Neutrophil (primary cell): Measurements from ENCODE around the gene CEP131.

ENCODE experiments used
- H3K27ac ChIP-seq: fragments of 200-600 bp; sonication (generic); 2 replicates; pipeline ENCODE4 v1.5.1; 2016; ENCODE audit warnings: mild to moderate bottlenecking, moderate library complexity
- H3K27me3 ChIP-seq: fragments of 200-600 bp; sonication (generic); 2 replicates; pipeline ENCODE4 v1.6.0; 2016; ENCODE audit warnings: mild to moderate bottlenecking
- H3K36me3 ChIP-seq: fragments of 200-600 bp; sonication (generic); 2 replicates; pipeline ENCODE4 v1.5.1; 2017
- H3K4me1 ChIP-seq, 2 experiments: fragments of 200-600 bp in 1 of 2; sonication (generic) in 1 of 2; 1 replicate in 1 of 2; 2 replicates in 1 of 2; pipeline versions ENCODE4 v1.5.1 to v1.6.1; 2013 to 2016; ENCODE audit warnings: low read depth in 1 of 2, low read length in 1 of 2, mild to moderate bottlenecking in 1 of 2, moderate library complexity in 1 of 2; ENCODE audit not compliant: control insufficient read depth in 1 of 2, insufficient read depth in 1 of 2
- H3K4me3 ChIP-seq, 2 experiments: fragments of 200-600 bp in 1 of 2; sonication (generic) in 1 of 2; 1 replicate in 1 of 2; 2 replicates in 1 of 2; pipeline ENCODE4 v1.5.1; 2013 to 2016; ENCODE audit warnings: low read depth in 1 of 2, low read length in 1 of 2, mild to moderate bottlenecking in 1 of 2, moderate library complexity in 1 of 2
- H3K9me3 ChIP-seq: fragments of 200-600 bp; sonication (generic); 2 replicates; pipeline ENCODE4 v1.5.1; 2016
- TF ChIP-seq, protein P1 (sequence below): fragments of 200-600 bp; sonication (generic); IDR thresholded peaks from 2 replicates; pipeline ENCODE4 v1.5.1; 2016; ENCODE audit warnings: antibody characterized with exemption

Gene CEP131

DNA sequence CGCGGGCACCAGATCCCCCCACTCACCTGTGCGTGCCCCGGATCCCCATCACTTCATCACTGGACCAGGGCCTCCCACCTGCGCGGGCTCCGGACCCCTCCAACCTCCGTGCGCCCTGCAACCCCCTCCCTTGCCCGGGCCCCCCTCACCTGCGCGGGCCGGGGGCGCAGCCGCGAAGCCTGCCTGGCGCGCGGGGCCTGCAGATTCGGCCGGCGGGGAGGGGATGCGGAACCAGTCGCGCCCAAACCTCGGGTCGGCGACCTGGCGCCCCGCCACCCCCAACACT, 202 bp downstream of the CEP131 start:
- H3K4me1 ChIP-seq = peaks cover 21 to 29% of the 10 kb centered on the region in 2 experiments
- peak overlapping the region; percentile 64 for H3K27ac ChIP-seq
- H3K36me3 ChIP-seq = peaks cover 6% of the 10 kb centered on the region
- TF ChIP-seq, protein P1, sequence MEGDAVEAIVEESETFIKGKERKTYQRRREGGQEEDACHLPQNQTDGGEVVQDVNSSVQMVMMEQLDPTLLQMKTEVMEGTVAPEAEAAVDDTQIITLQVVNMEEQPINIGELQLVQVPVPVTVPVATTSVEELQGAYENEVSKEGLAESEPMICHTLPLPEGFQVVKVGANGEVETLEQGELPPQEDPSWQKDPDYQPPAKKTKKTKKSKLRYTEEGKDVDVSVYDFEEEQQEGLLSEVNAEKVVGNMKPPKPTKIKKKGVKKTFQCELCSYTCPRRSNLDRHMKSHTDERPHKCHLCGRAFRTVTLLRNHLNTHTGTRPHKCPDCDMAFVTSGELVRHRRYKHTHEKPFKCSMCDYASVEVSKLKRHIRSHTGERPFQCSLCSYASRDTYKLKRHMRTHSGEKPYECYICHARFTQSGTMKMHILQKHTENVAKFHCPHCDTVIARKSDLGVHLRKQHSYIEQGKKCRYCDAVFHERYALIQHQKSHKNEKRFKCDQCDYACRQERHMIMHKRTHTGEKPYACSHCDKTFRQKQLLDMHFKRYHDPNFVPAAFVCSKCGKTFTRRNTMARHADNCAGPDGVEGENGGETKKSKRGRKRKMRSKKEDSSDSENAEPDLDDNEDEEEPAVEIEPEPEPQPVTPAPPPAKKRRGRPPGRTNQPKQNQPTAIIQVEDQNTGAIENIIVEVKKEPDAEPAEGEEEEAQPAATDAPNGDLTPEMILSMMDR = no peak
- H3K27me3 ChIP-seq = no peaks in the 10 kb centered on the region
- H3K4me3 ChIP-seq = peak overlapping the region; percentile 72 to 89
- no peaks in the 10 kb centered on the region for H3K9me3 ChIP-seq

DNA sequence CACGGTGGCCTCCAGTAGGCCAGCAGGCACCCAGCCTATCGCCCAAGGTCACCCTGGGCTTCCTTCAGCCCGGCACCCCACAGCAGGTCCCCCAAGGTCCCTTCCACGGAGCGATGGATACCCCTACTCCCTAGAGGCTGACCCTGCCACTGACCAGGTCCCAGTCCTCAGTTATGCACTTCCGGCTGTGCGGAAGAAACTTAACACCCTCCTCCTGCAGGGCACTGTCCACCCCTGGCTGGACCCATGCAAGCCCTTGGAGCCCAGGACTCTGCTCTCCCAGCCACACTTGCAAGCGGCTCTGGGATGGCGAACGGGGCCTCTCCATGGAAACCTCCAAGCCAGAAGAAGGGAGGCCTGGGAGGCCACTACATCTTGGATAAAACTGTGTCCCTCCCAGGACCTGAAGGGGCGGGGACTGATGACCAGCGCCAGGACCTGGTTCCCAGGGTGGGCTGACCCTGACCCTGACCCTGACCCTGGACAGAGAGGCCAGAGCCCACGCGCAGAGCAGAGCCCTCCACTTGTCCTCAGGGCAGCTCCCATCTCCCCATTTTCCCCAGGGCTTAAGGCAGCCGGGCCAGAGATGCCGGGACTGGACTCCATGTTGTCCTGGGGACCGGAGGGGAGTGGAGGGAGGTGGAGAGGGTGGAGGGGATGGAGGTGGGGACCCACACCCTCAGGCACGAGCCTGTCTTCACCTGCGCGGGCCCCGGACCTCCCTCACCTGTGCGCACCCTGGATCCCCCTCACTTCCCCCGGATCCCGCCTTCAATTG, 734 bp downstream of the CEP131 start:
- peaks cover 21 to 29% of the 10 kb centered on the region in 2 experiments for H3K4me1 ChIP-seq
- H3K4me3 ChIP-seq = peak overlapping the region; percentile 72 to 89
- no peaks in the 10 kb centered on the region for H3K27me3 ChIP-seq
- peak overlapping the region; percentile 64 for H3K27ac ChIP-seq
- no peaks in the 10 kb centered on the region for H3K9me3 ChIP-seq
- TF ChIP-seq, protein P1 = no peak
- H3K36me3 ChIP-seq = peaks cover 6% of the 10 kb centered on the region

DNA sequence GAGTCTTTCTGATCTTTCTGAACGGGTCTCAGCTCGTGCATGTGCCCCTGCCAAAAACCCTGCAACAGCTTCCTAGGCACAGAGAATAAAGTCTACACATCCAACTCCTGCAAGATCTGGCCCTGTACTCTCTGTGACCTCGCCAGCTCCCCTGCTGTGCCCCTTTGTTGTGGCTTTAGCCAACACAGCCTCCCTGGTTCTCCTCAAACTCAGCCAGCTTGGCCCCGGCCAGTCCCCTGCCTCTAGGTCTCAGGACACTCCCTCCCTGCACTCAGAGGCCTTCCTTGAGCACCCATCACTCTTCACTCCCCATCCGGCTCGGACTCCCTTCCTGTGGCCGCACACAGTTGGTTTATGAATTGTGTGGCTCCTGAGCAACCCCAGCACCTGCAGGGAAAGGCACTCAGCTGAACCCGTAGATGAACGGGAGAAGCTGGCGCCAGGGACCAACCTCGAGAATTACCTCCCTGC, 1.4 kb downstream of the CEP131 start:
- H3K4me3 ChIP-seq = no peak overlapping the region
- TF ChIP-seq, protein P1 = no peak

DNA sequence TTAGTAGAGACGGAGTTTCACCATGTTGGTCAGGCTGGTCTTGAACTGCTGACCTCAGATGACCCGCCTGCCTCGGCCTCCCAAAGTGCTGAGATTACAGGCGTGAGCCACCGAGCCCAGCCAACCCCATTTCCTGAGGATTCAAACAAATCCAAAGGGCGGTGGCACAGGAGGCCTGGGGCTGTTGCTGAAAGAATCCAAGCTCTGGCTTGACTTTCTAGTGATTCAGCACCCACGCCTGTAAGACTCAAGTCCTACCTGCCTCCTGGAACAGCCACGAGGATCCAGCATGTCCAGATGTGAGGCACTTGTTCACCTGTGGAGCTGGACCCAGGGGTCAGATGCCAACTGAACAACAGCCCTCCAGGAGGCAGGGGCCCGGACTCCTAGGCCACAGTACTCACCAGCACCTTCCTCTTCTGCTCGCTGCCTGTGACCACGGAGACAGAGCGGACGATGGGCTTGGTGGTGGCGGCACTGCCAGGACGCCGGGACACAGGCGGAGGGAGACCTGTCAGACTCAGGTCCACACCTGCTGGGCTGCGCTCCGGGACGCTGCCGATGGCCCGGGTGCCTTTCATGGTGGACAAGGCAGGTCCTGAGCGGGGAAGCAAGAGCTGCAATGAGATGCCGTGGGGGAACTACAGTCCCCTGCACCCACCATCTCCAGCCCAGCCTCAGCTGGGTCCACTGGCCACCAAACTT, 3.1 kb downstream of the CEP131 start:
- Histone ChIP-seq H3K4me3 (no peak overlapping the region), H3K27me3 (no peaks in the 10 kb centered on the region), H3K27ac (no peak overlapping the region), H3K4me1 (peaks cover 21 to 29% of the 10 kb centered on the region in 2 experiments), H3K36me3 (peaks cover 6% of the 10 kb centered on the region), H3K9me3 (no peaks in the 10 kb centered on the region)
- TF ChIP-seq, protein P1 = no peak

More for the DNA sequence above, 1.4 kb downstream of the CEP131 start:
- H3K4me1 ChIP-seq = peaks cover 21 to 29% of the 10 kb centered on the region in 2 experiments
- no peaks in the 10 kb centered on the region for H3K9me3 ChIP-seq
- H3K27ac ChIP-seq = no peak overlapping the region
- no peaks in the 10 kb centered on the region for H3K27me3 ChIP-seq
- peaks cover 6% of the 10 kb centered on the region for H3K36me3 ChIP-seq

DNA sequence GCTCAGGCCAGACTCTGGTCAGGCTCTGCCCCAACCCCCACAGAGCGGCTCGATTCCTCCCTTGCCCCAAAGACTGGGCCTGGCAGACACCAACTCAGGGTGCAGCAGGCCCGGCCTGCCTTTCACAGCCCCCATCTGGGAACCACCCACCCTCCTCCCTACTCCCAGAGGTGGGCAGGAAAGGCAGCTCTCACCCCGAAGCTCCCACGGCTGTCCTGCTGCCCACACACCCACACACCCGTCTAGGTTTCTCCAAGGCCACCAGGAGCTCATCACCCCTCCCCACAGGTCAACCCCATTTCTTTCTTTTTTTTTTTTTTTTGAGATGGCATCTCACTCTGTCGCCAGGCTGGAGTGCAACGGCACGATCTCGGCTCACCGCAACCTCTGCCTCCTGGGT, 3.8 kb downstream of the CEP131 start:
- Histone ChIP-seq H3K27me3 (no peaks in the 10 kb centered on the region), H3K9me3 (no peaks in the 10 kb centered on the region), H3K27ac (no peak overlapping the region), H3K4me1 (peaks cover 19 to 28% of the 10 kb centered on the region in 2 experiments), H3K4me3 (no peak overlapping the region), H3K36me3 (peaks cover 6% of the 10 kb centered on the region)
- TF ChIP-seq, protein P1 = no peak
